ENCODE data around the gene RBFOX2.

RBFOX2 gene

GRCh38 chr22:35960854-35961253 is 67.8 kb downstream of the RBFOX2 start:
- no peak for TF ChIP-seq FOXP2 (optimal IDR thresholded peaks at IDR 0.05; ENCODE audit: borderline replicate concordance, extremely low read depth, extremely low read length, insufficient read depth)
- TF ChIP-seq REST (IDR thresholded peaks at IDR 0.05; ENCODE audit: insufficient read depth in 1 of 2, low read depth in 2 of 2, low read length in 2 of 2), result no peak
- TF ChIP-seq POLR2AphosphoS5 (IDR thresholded peaks at IDR 0.05; ENCODE audit: low read depth, low read length), result no peak
- TF ChIP-seq SIN3A (IDR thresholded peaks at IDR 0.05; ENCODE audit: borderline replicate concordance, insufficient read depth, low read length), result no peak

GRCh38 chr22:35959121-35959800 is 69.4 kb downstream of the RBFOX2 start:
- TF ChIP-seq REST (IDR thresholded peaks at IDR 0.05; ENCODE audit: insufficient read depth in 1 of 2, low read depth in 2 of 2, low read length in 2 of 2) (no peak), FOXP2 (optimal IDR thresholded peaks at IDR 0.05; ENCODE audit: borderline replicate concordance, extremely low read depth, extremely low read length, insufficient read depth) (no peak), POLR2AphosphoS5 (IDR thresholded peaks at IDR 0.05; ENCODE audit: low read depth, low read length) (no peak), SIN3A (IDR thresholded peaks at IDR 0.05; ENCODE audit: borderline replicate concordance, insufficient read depth, low read length) (no peak), TAF1 (IDR thresholded peaks at IDR 0.05; ENCODE audit: borderline replicate concordance, insufficient read depth, low read length) (no peak)

DNA sequence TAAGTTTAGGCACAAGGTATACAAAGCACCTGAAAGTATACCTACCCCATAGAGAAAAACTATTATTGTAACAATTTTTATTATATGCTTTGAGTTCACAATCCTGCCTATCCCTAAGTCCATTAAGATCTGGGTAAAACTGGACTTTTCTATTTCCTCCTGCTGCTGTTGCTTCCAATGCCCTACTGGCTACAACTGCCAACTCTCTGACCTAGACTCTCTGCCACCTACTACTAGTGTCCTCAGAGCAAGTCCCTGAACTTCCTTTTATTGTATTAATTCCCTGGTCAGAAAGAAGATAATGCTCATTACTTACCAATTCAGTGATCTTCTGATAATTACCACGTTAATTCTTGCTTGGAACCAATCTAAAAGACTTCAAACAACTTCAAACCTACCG is 70.3 kb downstream of the RBFOX2 start:
- TF ChIP-seq FOXP2 (optimal IDR thresholded peaks at IDR 0.05; ENCODE audit: borderline replicate concordance, extremely low read depth, extremely low read length, insufficient read depth), result no peak
- TF ChIP-seq POLR2AphosphoS5 (IDR thresholded peaks at IDR 0.05; ENCODE audit: low read depth, low read length), result no peak
- TF ChIP-seq SIN3A (IDR thresholded peaks at IDR 0.05; ENCODE audit: borderline replicate concordance, insufficient read depth, low read length), result no peak
- TF ChIP-seq TAF1 (IDR thresholded peaks at IDR 0.05; ENCODE audit: borderline replicate concordance, insufficient read depth, low read length), result no peak
- TF ChIP-seq REST (IDR thresholded peaks at IDR 0.05; ENCODE audit: insufficient read depth in 1 of 2, low read depth in 2 of 2, low read length in 2 of 2), result no peak

GRCh38 chr22:35957589-35957988 is 71.0 kb downstream of the RBFOX2 start:
- TF ChIP-seq FOXP2 (optimal IDR thresholded peaks at IDR 0.05; ENCODE audit: borderline replicate concordance, extremely low read depth, extremely low read length, insufficient read depth), result no peak
- no peak for TF ChIP-seq TAF1 (IDR thresholded peaks at IDR 0.05; ENCODE audit: borderline replicate concordance, insufficient read depth, low read length)
- TF ChIP-seq REST (IDR thresholded peaks at IDR 0.05; ENCODE audit: insufficient read depth in 1 of 2, low read depth in 2 of 2, low read length in 2 of 2), result no peak
- TF ChIP-seq POLR2AphosphoS5 (IDR thresholded peaks at IDR 0.05; ENCODE audit: low read depth, low read length), result no peak
- no peak for TF ChIP-seq SIN3A (IDR thresholded peaks at IDR 0.05; ENCODE audit: borderline replicate concordance, insufficient read depth, low read length)
